DMS 273 treated with DMSO at 0.1 percent for 48 hours (cell line): ENCODE data around the gene PRDX6.
"Not testable (repeated sequence)": the region's sequence is repeated elsewhere in the genome, so short reads cannot be mapped to it uniquely, and the experiment has no call there.

Experiments
- DNase-seq: peaks from one replicate; lab custom pipeline; 2025; lab: John Stamatoyannopoulos, UW

Gene PRDX6

DNA sequence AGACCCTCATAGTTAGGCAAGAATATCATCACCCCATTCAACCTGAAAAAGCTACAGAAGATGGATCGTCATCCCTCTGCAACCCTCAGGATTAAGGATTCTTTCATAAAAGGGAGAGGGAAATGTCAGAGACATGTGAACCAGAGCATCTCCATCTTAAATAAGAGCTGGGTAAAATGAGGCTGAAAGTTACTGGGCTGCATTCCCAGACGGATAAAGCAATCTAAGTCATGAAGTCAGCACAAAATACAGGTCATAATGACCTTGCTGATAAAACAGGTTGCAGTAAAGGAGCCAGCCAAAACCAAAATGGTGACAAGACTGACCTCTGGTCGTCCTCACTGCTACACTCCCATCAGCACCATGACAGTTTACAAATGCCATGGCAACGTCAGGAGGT lies 22.6 kb downstream of the PRDX6 start:
- no peak for DNase-seq

- DNase-seq: no peak
Observed at GRCh38 chr1:173502104-173502503, 25.0 kb downstream of the PRDX6 start.

- peak; percentile 71 for DNase-seq
Observed at GRCh38 chr1:173503391-173503790, 26.3 kb downstream of the PRDX6 start.

DNA sequence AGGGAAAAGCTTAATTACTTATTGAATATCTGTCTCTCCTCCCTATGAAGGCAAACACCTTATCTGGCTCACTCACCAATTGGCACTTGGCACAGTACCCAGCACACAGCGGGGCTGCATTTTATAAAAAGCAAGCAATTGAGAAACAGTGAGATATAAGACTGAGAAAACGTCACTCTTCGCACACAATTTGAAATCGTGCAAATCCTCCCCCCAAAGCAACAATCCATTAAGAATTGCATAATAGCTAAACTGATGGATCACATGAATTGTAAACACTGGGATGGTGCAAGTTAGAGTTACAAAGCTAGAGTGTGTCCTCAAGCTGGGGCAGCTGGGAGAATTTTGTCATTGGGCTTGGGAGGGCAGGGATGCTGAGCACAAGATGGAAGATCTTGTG lies 27.1 kb downstream of the PRDX6 start:
- DNase-seq: no peak

DNA sequence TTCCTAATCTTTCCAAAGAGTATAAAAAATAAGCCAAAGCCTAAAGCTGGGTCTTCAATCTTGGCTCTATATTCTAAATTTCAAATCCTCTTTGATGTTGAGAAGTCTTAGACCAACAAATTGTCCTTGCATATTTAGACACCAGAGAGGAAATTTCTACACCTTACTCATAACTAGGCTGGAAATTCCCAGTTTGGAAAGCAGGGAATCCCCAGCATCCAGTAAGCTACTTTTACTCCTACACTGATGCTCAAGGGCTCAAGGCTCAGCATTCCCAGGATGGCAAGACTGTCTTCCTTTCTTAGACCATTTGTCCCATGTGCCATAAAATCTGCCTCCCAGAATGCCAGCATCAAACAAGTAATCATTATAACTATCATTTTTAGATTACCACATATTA lies 28.3 kb downstream of the PRDX6 start:
- no peak for DNase-seq

DNA sequence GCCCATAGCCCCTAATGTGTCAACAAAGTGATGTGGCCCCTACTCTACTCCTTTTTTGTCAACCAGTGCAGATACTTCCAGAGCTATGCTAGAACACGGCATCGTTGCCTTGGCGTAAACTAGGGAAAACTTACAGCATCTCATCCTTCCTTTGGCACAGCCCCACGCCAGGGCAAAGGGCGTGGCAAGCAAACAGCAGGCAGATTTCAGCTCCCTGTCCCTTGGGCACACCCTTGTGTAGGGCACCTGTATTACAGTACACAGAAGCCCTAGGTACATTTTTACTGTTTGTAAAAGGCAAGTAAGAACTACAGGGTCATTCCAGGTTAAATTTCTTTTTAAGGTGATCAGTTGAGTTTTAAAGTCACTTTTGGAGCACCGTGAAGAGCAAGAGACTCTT lies 29.3 kb downstream of the PRDX6 start:
- DNase-seq: no peak

DNA sequence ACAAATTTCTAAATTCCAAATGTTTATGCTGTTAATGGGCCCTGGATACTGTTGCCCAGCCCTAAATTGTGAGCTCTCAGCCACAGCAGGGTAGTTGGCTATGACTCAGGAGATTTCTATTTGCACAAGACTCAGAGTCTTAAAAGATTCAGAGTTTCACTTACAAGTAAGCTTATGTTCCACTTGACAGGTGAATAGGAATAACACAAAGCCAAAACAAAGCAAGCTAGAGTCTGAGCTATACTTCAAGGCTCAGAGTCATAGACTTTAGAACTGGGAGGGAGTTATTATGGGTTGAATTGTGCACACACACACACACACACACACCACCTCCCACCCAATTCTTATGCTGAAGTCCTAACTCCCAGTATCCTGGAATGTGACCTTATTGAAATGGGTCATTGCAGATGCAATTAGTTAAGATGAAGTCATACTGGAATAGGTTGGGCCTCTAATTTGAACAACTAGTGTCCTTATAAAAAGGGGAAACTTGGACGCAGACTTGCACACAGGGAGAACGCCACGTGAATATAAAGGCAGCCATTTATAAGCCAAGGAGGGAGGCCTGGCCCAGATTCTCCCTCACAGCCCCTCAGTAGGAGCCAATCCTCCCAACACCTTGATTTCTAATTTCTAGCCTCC lies 30.2 kb downstream of the PRDX6 start:
- DNase-seq: no peak

DNA sequence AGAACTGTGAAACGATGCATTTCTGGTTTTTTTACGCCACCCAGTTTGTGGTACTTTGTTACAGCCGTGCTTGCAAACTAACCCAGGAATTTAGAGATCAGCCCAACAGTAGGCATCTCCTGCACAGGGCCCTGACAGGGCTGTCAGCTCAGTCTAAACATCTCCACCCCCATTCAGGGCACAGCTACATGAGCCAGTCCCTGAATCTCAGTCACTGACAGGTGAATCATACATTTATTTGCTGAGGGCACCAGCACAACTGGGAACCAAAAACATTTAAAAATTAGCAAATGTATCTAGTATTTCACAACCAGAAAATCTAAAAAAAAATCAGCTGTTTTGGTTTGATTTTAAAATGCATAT lies 30.7 kb downstream of the PRDX6 start:
- DNase-seq: no peak

DNA sequence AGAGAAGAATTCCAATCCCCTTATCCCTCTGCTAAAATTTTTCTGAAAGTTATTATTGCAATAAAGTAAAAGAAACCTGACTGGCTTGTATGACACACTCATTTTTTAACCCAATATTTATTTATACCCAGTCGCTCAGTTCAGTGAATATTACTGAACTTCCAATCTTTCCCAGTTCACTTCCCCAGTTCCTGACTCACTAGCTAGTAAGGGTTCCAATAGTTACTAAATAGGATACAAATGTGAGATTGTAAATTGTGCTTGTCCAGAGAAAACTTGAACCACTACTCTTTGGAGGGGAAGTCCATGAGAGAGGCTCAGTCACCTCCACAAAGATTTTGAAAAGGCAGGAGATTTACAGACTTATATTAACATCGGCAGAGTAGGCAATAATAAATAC lies 31.4 kb downstream of the PRDX6 start:
- no peak for DNase-seq

GRCh38 chr1:173509797-173510196 lies 32.7 kb downstream of the PRDX6 start:
- DNase-seq: no peak

DNA sequence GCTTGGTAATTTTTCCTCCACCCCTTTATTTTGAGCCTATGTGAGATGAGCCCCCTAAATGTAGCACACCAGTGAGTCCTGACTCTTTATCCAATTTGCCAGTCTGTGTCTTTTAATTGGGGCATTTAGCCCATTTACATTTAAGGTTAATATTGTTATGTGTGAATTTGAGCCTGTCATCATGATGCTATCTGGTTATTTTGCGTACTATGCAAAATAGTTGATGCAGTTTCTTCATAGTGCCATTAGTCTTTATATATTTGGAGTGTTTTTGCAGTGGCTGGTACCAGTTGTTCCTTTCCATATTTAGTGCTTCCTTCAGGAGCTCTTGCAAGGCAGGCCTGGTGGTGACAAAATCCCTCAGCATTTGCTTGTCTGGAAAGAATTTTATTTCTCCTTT lies 37.4 kb downstream of the PRDX6 start:
- DNase-seq: not testable (repeated sequence)

- DNase-seq: no peak
Observed at GRCh38 chr1:173520799-173521198, 43.7 kb downstream of the PRDX6 start.

DNA sequence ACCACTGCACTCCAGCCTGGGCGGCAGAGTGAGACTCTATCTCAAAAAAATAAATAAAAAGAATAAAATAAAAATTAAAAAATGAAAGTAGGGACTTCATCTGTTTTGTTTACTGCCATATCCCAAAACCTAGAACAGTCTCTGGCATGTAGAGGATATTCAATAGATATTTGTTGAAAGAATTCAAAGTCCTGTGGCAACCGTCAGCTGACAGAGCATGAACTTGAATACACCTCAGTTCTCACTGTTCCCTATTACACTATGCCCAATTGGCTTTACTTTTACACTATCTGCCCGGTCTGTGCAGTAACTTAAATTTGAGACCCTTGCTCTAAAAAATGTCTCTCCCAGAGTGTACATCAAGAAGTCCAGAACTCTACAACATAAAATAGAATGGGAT lies 46.2 kb downstream of the PRDX6 start:
- no peak for DNase-seq

DNA sequence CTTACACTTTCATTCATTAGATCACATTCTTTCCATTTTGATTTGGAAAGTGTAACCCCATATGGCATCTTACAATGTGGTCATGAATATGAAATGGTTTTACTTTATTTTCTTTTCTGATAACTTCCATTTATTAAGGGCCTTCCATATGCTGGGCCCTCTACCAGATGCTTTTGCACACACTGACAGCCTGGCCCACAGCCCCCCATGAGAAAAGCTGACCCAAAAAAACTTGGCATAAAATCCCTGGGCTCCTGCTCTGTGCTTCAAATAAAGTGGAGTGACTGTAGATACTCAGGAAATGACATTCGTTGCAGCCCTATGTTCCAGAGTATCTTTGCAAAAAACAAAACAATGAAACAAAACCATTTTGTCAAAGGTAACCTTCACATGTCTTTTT lies 48.8 kb downstream of the PRDX6 start:
- no peak for DNase-seq

GRCh38 chr1:173527151-173527826 lies 50.2 kb downstream of the PRDX6 start:
- no peak for DNase-seq

DNA sequence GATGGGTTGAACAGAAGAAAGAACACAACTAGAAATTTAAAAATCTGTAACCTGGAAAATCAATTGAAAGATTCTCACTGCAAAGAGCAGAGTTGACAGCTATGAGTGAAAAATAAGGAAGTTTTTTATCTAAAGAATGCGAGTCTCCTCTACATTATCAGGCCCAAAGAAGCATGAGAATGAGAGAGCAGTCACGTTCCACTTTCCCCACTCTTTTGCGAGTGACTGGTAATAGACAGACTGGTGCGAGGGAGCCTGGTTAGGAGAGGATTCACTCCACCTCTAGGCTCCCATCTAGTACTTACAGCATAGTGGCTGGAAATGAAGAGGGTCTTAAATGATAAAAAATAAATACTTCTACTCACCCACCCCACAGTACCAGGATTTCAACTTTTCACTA lies 52.0 kb downstream of the PRDX6 start:
- no peak for DNase-seq

DNA sequence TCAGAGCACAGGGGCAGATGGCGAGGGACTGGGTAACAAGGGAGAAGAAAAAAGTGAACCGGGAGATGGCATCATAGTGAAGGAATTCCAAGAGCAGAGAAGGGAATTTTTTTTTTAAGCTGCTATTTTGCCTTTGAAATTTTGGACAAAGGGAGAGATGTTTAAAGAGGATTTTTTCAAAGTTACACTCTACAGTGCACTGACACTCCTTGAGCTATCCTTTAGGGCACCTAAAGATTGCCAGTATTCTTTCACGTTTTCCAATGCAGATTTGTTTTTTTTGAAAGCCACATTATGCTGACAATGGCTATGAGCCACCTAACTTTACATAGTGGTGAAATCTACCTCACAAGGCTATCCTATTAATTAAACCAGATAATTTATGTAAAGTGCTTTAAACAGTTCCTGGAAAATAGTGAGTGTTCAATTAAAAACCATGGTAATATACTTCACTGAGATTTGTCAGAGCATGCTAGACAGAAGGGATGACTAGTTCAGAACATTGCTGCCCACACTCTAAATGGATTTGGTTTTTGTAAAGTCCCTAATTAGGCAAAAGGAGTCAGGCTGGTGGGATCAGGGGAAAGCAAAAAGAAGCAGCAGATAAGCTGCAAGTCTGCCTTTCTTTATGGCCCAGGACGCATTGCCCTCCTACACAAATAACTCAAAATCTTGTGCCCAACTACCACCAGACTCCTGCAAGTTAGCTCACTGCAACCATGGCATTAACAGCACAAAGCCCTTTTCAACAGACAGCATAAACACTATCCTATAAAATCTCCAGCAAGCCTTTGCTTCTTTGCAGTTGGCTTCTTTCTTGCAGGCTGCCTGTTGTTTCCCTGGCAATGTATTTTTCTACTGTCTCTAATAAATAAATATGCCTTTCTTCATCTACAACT lies 53.9 kb downstream of the PRDX6 start:
- no peak for DNase-seq

GRCh38 chr1:173532237-173532636 lies 55.1 kb downstream of the PRDX6 start:
- no peak for DNase-seq

DNA sequence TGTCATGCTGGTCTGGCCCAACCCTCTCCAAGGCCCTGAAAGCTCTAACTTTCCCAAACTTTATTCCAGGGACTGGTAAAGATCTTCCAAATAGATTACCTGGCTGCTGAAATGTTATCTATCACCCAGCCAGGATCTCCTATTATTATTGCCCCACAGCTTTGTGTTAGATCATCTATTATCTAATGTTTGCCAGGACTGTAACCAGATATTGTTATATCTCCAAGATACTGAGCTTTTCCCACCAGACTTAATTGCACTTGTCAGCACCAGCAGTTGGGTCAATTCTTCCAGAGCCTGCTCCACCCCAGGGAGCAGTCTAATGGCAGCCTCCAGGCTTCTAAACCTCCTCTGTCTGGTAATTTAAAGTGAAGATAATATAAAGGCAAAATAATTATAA lies 59.1 kb downstream of the PRDX6 start:
- DNase-seq: no peak
